Loucy (cell line): ENCODE data around the gene EED.

Source experiments
- CTCF ChIP-seq: fragments of 200-600 bp; sonication (generic); conservative IDR thresholded peaks from 2 replicates; pipeline ENCODE4 v1.5.1; 2014; ENCODE audit warnings: mild to moderate bottlenecking, antibody characterized with exemption, low read length
- EZH2phosphoT487 ChIP-seq: fragments of 200-600 bp; IDR thresholded peaks from 2 replicates; pipeline ENCODE4 v1.6.1; 2018; ENCODE audit warnings: antibody characterized with exemption, mild to moderate bottlenecking, moderate library complexity, borderline replicate concordance

GRCh38 chr11:86256608-86257007, 12.1 kb downstream of the EED start:
- TF ChIP-seq CTCF: no peak
- no peak for TF ChIP-seq EZH2phosphoT487
